ENCODE results near the gene SARS2. TPM values are rescaled to one million over a fixed set of nuclear protein-coding genes. Genes with fewer than 3 reads are reported as not detected.

The SARS2 gene
- total RNA-seq, 1 donor from 2014 or later: 21.6 TPM

GRCh38 chr19:38921420-38922274 is 8.9 kb downstream of the SARS2 start:
- TF ChIP-seq CTCF (IDR thresholded peaks at IDR 0.05): no peak
- Histone ChIP-seq H3K27me3 (no peaks in the 10 kb centered on the region), H3K9me3 (no peaks in the 10 kb centered on the region), H3K4me1 (no peaks in the 10 kb centered on the region), H3K36me3 (peaks cover 29% of the 10 kb centered on the region), H3K4me3 (no peak overlapping the region), H3K27ac (no peak overlapping the region)
- intact Hi-C loops (cut with DNase I): no loop called here
- DNase-seq (no peak), ATAC-seq (no peak)

GRCh38 chr19:38920602-38921419 is 9.8 kb downstream of the SARS2 start:
- no peak for TF ChIP-seq CTCF (IDR thresholded peaks at IDR 0.05)
- Histone ChIP-seq H3K4me1 (no peaks in the 10 kb centered on the region), H3K27me3 (no peaks in the 10 kb centered on the region), H3K27ac (no peak overlapping the region), H3K36me3 (peaks cover 28% of the 10 kb centered on the region), H3K4me3 (no peak overlapping the region), H3K9me3 (no peaks in the 10 kb centered on the region)
- DNase-seq (no peak), ATAC-seq (no peak)
- intact Hi-C loops (cut with DNase I): no loop called here

DNA sequence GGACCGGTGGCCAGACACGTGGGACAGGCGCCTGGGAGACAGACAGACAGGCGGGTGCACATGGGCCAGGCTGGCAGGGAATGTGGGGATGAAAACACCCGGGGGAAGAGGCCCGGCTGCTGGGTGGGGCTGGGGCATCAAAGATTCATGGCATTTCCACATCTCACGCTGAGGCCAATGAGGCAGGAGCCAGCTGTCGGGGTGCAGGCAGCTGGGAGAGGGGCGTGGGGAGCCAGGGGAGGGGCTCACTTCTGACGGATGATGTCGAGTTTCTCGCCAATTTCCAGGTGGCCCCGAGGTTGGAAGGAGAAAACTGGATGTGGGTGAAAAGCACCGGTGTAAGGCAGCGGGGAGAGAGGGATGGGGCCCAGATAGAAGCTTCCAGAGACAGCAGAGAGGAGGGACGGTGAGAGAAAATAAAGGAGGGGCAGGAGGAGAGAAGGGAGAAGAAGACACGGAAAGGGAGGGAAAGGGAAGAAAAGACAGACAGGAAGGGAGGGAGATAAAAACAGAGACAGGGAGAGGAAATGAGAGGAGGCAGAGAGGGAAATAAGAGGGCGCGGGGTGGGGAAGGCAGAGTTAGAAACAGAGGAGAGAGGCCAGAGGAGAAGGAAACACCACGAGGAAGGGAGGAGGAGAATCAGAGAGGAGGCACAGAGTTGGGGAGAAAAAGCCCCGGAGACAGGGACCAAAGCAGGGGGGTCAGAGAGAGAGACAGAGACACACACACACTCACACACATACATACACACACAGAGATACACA is 10.5 kb downstream of the SARS2 start:
- Histone ChIP-seq H3K27me3 (no peaks in the 10 kb centered on the region), H3K4me1 (no peaks in the 10 kb centered on the region), H3K4me3 (no peak overlapping the region), H3K36me3 (peaks cover 21% of the 10 kb centered on the region), H3K27ac (no peak overlapping the region), H3K9me3 (no peaks in the 10 kb centered on the region)
- DNase-seq (no peak), ATAC-seq (no peak)
- TF ChIP-seq CTCF (IDR thresholded peaks at IDR 0.05): no peak
- intact Hi-C loops (cut with DNase I): no loop called here

GRCh38 chr19:38918526-38918925 is 12.0 kb downstream of the SARS2 start:
- Histone ChIP-seq H3K27ac (no peak overlapping the region), H3K9me3 (no peaks in the 10 kb centered on the region), H3K4me1 (no peaks in the 10 kb centered on the region), H3K27me3 (no peaks in the 10 kb centered on the region), H3K36me3 (peaks cover 7% of the 10 kb centered on the region), H3K4me3 (no peak overlapping the region)
- intact Hi-C loops (cut with DNase I): no loop called here
- TF ChIP-seq CTCF (IDR thresholded peaks at IDR 0.05): no peak
- no peak for DNase-seq
- no peak for ATAC-seq

DNA sequence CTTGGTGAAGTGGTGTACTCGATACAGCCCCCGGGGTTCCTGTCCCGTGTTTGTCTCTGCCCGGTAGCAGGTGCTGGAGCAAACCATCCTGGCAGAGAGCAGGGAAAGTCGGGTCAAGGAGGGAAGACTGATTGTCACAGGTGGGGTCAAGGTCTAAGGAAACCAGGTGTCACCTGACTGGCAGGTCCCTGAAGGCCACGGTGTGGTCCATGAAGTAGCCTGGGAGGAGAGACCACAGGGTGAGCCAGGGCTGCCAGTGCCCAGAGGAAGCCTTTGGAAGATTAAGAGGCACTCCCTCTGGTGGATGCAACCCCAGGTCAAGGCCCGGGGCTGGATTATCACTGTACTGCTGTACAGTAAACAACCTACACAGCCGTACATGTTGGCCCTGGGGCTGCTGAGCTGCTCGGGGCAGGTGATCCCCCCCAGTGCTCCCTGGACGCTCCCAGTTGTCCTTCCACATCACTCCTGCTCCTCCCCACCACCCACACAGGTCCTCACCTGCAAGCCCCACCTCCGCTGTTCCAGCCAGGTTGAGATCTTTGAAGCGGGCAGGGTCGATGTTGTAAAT is 12.6 kb downstream of the SARS2 start:
- H3K4me1 ChIP-seq: no peaks in the 10 kb centered on the region
- H3K27ac ChIP-seq: no peak overlapping the region
- H3K27me3 ChIP-seq: no peaks in the 10 kb centered on the region
- no peak overlapping the region for H3K4me3 ChIP-seq
- no peak for TF ChIP-seq CTCF (IDR thresholded peaks at IDR 0.05)
- H3K9me3 ChIP-seq: no peaks in the 10 kb centered on the region
- no peak for ATAC-seq
- intact Hi-C loops (cut with DNase I): no loop called here
- peaks cover 6% of the 10 kb centered on the region for H3K36me3 ChIP-seq
- DNase-seq: no peak
